Measurements from ENCODE around the gene CACNA1B. TPM values are rescaled to one million over a fixed set of nuclear protein-coding genes. Genes with fewer than 3 reads are reported as not detected.

CACNA1B gene
- total and polyA plus RNA-seq, 2 of the 4 experiments (the other 2 are of a cell fraction), result 0.02 TPM; not detected in 1

GRCh38 chr9:138049085-138049778 lies 171.7 kb downstream of the CACNA1B start:
- Histone ChIP-seq H4K8ac (ENCODE audit: low read depth in 2 of 2, low read length in 2 of 2) (no peak overlapping the region), H3K4me3 (ENCODE audit: insufficient read depth, low read depth, low read length) (no peak overlapping the region), H3K18ac (ENCODE audit: low read depth, low read length) (no peak overlapping the region), H3K9ac (ENCODE audit: low read depth, low read length) (no peak overlapping the region), H3K56ac (ENCODE audit: extremely low read depth, insufficient read depth, low read length) (no peak overlapping the region), H3K4ac (ENCODE audit: low read depth, low read length) (no peak overlapping the region), H2BK15ac (ENCODE audit: low read depth, low read length) (no peak overlapping the region), H2BK120ac (ENCODE audit: low read depth, low read length) (no peak overlapping the region), H3K79me1 (ENCODE audit: low read depth in 1 of 2, low read length in 2 of 2) (no peaks in the 10 kb centered on the region), H2BK20ac (ENCODE audit: low read depth, low read length) (no peak overlapping the region), H2AFZ (replicated peaks; ENCODE audit: low read length, poor library complexity) (no peak overlapping the region), H4K20me1 (ENCODE audit: insufficient read depth, low read length) (no peaks in the 10 kb centered on the region), H3K9me1 (ENCODE audit: insufficient read depth, low read length) (no peaks in the 10 kb centered on the region), H4K91ac (ENCODE audit: insufficient read depth, low read depth, low read length) (no peak overlapping the region), H3K27ac (ENCODE audit: insufficient read depth, low read length) (no peak overlapping the region), H2BK5ac (ENCODE audit: low read depth, low read length, poor library complexity, severe bottlenecking) (no peak overlapping the region), H3K14ac (replicated peaks; ENCODE audit: low read depth, low read length) (no peak overlapping the region), H2AK5ac (ENCODE audit: low read depth, low read length) (no peak overlapping the region), H3K4me2 (ENCODE audit: low read depth, low read length) (no peak overlapping the region), H3K23ac (ENCODE audit: low read depth, low read length) (no peak overlapping the region), H3K4me1 (ENCODE audit: control insufficient read depth, insufficient read depth, low read length) (no peaks in the 10 kb centered on the region), H3K9me3 (ENCODE audit: control insufficient read depth, insufficient read depth, low read length) (peaks cover 75% of the 10 kb centered on the region), H3K27me3 (ENCODE audit: control insufficient read depth, insufficient read depth, low read length) (no peaks in the 10 kb centered on the region), H4K5ac (ENCODE audit: low read depth, low read length) (no peak overlapping the region), H3K36me3 (ENCODE audit: control insufficient read depth, insufficient read depth, low read length) (no peaks in the 10 kb centered on the region), H2AK9ac (replicated peaks; ENCODE audit: low read depth, low read length, poor library complexity) (no peak overlapping the region)
- 56% methylated on average over 7 of the region's 21 CpGs; no CpG with 5 or more reads in 1 of the 2 experiments for WGBS, 2 experiments (ENCODE audit: extremely low coverage in 2 of 2, insufficient read length in 1 of 2)
- POLR2A ChIA-PET (ENCODE audit: unreplicated experiment), result no interaction called here
- DNase-seq (no peak), ATAC-seq (ENCODE audit: low read depth) (no peak)
- in situ Hi-C loops (cut with MboI; ENCODE audit: low sequenced_read_pairs) (no loop called here), dilution Hi-C loops (cut with HindIII; ENCODE audit: low sequenced_read_pairs, unreplicated experiment) (no loop called here), intact Hi-C loops (cut with micrococcal nuclease) (no loop called here)
- TF ChIP-seq CEBPB (IDR thresholded peaks at IDR 0.05; ENCODE audit: low read depth, low read length) (no peak), MXI1 (IDR thresholded peaks at IDR 0.05; ENCODE audit: borderline replicate concordance, low read depth, low read length) (no peak), FOS (IDR thresholded peaks at IDR 0.05; ENCODE audit: low read depth, low read length) (no peak), MAFK (IDR thresholded peaks at IDR 0.05; ENCODE audit: low read depth, low read length) (no peak), RCOR1 (IDR thresholded peaks at IDR 0.05; ENCODE audit: insufficient replicate concordance, low read length) (no peak), SMC3 (IDR thresholded peaks at IDR 0.05; ENCODE audit: low read depth, low read length) (no peak), CTCF (conservative IDR thresholded peaks at IDR 0.05; ENCODE audit: low read depth, low read length) (no peak), MAZ (IDR thresholded peaks at IDR 0.05; ENCODE audit: borderline replicate concordance, low read depth, low read length) (no peak), POLR2A (IDR thresholded peaks at IDR 0.05; ENCODE audit: low read depth, low read length) (no peak), USF2 (IDR thresholded peaks at IDR 0.05; ENCODE audit: low read depth, low read length) (no peak)
- no TSS peak for BruUV-seq (replicated peaks)
- CTCF ChIA-PET, result no interaction called here

Data from IMR-90 (cell line).